SIG-M5 treated with dmso at 0.1 percent for 504 hours (cell line): Measurements from ENCODE around the gene PIEZO2.
"Not testable (repeated sequence)": the region's sequence is repeated elsewhere in the genome, so short reads cannot be mapped to it uniquely, and the experiment has no call there.

Experiments
- DNase-seq: peaks from one replicate; lab custom pipeline; 2025; ENCODE audit not compliant: unreplicated experiment; lab: John Stamatoyannopoulos, UW

Gene PIEZO2

DNA sequence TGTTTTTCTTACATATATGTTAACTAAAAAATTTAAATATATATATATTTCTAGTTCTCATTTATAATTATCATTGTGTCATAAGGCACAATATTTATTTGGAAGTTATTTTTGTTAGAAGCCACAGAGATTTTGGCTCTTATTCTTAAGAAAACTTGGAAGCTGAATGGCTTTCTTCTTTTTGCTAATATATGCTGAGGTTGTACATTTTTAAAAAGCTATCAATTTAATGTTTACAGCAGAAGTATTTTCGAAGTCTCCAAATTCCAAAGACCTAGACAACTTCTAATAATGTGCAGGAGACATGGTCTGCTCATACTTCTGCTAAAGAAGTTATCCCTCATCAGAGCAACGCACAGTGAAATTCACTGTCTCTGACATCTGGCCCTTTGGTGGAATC lies 3.7 kb upstream of the PIEZO2 start:
- no peak for DNase-seq

DNA sequence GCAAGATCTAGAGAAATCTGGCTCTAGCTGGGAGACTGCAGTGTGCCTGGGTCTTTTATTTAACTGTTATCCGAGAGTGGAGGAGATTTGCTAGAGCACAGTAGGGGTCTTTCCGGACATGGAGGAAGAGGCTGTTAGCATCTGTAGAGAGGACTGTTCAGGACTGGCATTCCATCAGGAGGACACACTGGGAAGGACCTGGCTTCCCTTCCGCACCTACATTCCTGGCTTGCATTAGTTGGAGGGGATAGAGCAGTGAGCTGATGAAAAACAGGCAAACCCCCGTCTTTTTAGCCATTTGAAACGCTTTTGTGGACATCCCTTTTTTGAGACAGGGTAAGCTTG lies 874 bp upstream of the PIEZO2 start:
- DNase-seq, result no peak

DNA sequence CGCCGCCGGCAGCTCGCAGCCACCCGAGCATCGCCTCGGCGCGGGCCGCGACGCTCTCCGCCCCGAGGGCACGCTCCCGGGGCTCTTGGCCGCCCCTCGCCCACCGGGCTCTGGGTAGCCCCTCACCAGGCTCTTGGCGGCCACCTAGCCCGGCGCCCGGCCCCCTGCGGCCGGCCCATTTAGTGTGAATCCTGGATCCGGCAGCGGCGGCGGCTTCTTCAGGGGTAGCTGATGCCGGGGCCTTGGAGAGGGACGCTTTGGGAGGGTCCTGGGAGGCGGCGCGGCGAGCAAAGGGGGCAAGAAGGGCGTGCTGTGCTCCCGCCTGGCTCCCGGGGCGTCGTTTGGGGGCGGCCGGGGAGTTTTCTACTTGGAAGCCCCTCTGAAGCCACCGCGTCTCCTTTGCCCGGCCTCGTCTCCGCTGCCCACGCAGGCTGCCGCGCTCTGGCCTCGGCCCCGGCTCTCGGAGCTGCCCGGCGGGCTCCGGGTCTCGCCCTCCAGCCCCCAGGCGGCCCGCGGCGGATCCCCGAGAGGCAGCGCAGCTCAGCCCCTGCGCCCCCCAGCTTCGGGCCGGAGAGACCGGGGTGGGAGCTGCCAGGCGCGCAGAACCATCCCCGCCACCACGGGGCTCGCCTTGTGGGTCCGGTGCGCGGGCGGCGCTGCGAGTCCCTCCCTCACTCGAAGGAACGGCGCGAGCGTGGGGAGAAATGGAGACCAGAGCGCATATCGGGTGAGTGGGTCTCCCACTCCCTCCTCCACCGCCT lies 509 bp downstream of the PIEZO2 start:
- DNase-seq, result no peak

DNA sequence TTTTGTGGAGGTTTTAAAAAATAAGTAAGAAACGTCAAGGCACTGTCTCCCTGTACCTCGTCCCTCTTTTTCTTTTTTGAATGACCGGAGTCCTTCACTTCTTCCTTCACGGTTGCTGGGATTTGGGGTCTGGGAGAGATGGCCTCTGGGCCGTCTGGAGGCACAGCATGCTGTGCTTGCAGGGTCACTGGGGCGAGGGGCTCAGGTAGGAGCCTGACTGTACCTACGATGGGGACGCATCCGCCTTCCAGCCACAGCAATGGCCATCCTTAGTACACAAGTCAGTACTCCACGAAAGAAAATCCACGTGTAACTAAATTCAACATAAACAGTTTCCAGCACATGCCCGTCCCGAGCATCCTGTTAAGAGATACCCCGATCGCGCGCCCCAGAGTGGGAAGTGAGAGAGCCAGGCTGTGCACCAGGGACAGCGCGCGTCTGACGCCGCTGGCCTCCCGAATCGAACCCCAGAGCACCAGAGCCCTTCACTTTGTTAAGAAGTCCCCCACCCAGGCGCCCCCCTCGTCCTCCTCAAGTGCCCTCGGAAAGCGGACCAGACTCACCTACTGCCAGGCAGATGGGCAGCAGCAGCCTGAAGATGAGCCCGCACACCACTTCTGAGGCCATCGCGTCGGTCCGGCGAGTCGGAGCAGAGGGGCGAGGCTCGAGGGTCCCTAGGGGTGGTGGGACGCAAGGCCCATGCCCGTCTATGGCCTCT lies 1.2 kb downstream of the PIEZO2 start:
- no peak for DNase-seq

DNA sequence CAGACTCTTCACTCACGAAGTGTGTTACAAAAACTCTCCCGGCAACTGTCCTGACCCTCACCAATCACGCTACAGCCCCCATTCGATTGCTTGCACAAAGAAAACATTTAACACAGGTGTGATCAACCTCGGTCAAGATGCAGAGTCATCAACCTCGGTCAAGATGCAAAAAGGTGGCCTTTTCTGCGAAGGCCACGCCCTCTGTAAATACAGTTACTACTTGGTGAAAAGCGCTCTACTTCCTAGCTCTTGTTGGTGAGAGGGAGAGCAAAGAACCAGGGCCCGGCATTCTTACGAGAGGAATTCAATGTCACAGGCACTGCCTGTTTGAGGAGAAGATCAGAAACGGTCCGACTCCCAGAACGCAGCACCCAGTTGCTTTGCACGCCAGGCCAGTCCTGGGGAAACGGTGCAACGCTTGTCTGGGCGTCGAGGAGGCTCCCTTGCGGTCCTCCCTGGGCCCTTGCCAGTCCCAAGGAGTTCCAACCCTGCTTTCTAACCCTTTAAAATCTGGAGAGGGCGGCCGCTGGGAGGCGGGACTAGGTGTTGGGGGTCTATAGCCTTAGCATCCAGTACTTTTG lies 1.9 kb downstream of the PIEZO2 start:
- DNase-seq, result no peak

DNA sequence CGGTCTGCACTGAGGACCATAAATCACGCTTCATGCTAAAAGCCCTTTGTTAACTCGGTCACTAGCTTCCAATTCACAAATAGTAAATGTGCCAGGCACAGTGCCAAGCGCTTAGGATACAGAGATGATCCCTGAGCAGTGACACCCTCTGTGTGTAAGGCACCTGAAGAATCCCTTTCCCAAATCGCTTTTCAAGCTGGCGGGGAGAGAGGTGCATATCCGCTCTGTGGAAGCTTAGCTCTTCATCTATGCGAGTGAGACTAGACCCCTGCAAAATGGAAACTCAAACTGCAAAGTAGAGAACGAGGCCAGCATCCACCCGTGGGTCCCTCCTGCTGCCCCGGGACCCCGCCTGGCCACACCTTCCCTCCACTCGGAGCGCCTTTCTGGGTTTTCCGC lies 2.4 kb downstream of the PIEZO2 start:
- DNase-seq, result no peak

DNA sequence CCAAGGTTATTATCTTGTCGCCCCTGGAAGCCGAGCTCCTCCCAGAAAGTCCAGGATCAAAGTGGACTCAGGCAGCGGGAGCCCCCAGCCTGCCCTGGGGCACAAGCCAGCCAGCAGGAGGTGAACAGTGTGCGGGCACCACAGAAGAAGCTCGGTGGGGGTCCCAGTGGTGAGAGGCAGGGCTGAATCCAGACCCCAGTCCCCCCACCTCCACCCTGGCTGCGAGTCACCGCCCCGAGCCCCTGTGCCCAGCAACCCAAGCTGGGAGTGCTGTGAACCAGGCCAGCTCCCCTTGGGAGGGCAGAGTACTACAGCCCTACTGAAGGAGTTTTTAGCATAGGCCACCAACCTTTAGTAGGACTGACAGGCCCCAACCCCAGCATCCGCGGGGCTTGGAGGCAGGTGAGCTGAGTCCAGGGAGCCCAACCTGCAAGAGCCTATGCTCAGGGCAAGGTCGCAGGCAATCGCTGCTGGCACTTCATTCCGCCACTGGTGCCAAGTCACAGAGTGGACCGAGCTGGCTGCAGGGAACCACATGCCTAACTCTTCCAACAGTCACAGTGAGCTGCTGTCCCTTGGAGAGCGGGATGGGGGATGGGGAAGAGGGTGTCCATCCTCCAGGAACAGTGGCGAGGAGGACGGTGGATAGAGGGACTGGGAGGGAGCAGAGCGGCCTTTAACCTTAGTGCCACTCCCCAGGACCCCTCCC lies 3.0 kb downstream of the PIEZO2 start:
- no peak for DNase-seq

DNA sequence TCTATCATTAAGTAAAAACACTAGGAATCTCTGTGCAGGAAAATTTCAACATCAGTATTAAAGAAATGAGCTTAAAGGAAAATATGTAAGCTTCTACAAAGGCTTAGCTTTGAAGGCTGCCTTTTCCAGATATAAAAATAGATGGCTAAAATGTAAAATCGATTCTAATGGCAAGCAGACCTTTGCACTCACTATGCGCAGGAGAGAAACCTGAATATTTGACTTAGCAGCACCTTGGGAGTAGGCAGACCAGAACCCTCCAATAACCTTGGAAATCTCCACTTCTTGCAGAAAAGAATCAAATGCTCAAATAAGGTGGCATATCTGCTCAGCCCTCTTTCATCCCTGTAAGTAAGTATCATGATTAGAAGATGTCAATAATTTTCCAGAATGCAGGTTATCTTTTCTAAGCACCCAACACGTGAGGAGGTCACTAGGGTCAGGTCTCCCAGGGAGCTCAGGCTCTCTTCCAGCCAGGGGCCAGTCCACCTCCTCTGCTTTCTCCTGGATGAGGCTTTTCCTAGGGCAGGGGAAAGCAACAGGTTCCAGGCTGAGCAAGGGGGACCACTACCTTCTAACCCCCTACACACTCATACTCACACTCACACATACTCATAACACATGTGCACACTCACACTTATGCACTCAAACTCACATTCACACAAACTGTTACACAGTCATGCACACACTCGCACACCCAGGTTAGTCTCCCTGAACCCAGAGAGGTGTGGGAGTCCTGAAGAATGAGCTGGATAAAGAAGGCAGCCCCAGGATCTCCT lies 3.8 kb downstream of the PIEZO2 start:
- DNase-seq, result no peak

DNA sequence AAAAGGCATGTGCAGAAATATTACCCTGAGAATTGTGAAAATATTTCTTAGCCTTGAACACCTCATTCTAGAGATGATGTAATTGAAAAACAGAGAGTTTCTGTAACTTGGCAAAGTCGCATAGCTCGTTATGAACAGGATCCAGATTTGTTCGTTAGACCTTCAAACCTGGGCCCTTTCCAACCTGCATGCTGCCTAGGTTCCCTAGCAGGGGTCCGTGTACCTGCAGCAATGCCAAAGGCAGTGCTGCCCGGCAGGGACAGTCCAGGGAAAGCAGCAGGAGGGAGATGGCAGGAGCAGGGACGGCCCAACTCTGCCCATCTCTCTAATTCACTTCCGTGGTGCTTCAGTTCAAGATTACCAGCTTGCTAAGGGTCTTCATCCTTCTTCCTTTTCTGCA lies 12.0 kb downstream of the PIEZO2 start:
- DNase-seq, result no peak

DNA sequence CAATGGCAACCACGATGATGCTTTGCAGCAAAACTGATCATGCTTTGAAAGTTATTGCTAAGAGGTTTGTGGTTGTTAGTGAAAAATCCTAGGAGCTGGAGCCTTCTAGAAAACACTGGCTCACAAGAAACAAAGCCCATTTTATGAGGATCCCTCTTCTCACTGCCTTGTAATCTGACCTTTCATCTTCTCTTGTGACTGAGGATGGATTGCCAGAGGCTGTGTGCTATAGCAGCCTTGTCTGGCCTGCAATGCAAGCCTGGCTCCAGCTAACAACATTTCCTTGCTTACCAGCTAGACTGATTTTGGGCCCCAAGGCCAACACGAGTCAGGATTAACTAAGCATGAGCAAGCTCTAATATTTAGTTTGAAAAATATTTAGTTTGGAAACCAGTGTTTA lies 13.1 kb downstream of the PIEZO2 start:
- DNase-seq, result peak; percentile 0

DNA sequence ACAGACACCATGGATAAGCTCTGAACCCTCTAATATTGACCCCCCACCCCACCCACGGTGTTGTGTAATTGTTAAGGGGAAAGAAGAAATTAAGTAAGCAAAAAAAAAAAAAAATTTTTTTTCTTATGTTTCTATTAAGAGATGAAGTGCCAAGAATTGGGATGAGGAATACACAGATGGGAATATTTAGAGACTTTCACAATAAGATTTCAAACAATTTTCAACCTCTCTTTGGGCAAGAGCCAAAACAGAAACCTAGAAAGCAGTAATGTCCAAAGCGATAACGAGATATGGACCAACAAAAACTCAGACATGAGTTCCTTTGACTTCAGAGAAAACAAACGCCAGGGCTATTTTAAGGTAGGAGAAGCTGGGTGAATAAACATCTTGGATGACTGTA lies 14.4 kb downstream of the PIEZO2 start:
- DNase-seq, result no peak

DNA sequence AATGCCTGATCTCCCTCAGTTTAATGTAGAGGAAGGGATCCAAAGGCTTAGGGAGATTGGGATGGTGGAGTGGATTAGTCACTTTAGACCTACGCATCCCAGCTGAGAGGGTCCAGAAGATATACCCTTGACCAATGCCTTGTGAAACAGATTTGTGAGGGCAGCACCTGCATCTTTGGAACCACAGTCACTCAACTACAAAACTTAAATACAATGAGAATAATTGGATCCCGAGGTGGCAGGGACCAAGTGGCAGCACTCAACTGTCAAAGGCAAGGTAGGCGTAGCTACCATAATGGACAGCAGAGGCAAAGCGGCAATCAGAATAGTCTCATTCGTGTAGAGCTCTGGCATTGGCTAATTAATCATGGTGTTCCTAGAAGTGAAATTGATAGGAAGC lies 20.3 kb downstream of the PIEZO2 start:
- DNase-seq, result not testable (repeated sequence)

DNA sequence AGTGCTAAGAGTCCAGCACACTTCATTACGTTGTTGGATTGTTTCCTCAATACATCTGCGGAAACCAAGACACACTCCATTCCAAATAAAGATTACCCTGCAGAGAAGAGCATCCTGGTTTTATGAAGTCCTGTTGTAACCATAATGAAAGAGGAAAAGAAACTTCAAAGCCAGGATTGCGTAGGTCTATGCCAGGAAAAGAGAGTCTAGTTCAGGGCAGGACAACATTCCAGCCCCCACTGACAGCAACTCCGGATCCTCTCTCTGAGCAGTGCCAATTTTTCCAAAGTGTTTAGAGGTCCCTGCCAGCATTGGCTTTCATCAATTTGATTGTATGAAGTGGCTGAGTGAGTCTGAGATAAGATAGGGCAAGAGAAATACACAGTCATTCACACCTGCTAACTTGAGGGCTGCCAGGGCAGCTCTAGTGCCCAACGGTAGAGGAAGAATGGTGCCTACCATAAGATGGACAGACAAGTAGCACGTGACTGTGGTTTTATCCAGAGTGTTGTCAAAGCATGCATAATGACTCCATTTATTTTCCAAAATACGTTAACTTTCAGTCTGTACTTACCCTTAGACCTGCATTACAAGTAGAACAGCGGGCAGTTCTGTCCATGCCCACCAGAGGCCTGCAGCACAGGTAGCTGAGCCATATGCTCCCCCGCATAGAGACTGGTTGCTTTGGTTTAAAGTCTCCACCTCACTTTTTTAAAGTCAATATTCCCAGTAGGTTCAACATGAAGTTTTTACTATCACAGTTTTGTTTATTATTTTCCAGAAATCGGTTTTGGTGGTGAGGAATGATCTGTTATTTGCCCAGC lies 23.7 kb downstream of the PIEZO2 start:
- no peak for DNase-seq

DNA sequence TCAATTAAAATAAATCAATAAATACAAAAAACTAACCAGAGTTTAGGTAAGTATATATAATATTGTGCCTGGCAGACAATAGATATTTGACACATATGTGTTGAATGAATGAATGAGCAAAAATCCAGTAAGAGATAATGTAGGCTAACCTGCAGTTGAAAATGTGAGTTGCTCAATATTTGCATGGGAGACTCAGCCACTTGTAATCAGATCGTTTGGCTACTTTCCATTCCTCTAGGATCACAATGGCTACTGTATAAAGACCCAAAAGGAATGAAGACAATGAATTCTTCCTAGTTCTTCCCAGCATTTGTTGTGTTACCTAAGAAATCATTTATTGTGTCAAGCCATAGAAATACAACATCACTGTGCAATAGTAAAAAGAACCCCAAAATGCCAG lies 25.3 kb downstream of the PIEZO2 start:
- no peak for DNase-seq

DNA sequence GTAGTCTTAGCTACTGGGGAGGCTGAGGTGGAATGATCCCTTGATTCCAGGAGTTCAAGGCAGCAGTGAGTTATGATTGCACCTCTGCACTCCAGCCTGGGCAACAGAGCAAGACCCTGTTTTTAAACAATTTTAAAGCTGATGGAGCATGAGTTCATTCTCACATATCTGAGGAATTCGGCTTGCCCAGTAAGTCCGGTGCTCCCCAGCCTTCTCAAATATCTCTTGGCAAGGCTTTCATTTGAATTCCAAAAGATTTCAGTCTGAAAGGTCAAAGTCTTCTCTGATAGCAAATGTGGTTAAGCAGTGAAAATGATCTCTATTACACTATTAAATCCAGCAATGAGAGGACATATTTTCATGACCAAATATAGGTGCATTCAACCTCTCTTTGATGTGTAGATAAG lies 27.9 kb downstream of the PIEZO2 start:
- no peak for DNase-seq

DNA sequence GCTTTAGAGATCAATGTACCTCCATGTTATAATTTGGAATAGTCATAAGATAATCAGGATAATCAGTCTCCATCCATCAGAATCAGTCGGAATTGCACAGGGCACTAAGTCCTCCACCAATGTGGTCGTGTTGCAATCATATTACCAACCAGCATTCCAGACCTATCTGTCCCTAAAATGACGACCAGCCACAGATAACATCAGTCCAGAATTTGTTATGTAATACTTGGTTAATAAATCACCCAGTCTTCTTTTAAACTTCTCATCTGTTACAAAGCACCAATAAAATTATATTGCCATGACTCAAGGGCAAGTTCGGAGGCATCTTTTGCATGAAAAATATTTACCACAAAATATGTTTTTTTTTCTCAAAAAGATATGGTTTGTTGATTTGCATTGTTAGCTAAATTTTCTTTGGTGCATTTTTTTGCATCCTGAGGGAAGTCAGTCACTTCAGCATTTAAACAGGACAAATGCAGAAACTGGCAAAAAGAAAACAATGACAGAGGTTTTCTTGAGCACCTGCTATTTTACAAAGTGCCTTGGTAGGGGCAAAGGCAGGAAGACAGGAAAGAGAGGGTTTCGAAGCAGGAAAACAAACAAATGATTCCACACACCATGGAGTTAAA lies 29.3 kb downstream of the PIEZO2 start:
- DNase-seq, result no peak

DNA sequence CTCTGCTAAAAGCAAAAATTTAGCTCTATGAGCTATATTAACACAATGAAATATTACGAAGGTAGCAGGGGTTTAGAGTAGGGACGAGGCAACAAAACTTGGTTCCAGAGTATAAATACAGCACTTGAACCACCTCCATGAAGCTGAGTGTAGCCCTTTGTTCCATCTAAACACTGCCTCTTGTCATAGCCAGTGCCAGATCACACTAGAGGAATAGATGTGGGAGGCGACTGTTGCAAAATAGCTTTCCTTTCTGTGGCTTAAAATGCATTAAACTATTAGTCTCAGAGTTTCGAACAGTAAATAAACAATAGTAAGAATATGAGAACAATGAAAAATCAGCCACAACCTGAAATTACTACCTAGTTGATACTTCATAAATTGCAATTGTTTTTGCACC lies 29.8 kb downstream of the PIEZO2 start:
- no peak for DNase-seq

DNA sequence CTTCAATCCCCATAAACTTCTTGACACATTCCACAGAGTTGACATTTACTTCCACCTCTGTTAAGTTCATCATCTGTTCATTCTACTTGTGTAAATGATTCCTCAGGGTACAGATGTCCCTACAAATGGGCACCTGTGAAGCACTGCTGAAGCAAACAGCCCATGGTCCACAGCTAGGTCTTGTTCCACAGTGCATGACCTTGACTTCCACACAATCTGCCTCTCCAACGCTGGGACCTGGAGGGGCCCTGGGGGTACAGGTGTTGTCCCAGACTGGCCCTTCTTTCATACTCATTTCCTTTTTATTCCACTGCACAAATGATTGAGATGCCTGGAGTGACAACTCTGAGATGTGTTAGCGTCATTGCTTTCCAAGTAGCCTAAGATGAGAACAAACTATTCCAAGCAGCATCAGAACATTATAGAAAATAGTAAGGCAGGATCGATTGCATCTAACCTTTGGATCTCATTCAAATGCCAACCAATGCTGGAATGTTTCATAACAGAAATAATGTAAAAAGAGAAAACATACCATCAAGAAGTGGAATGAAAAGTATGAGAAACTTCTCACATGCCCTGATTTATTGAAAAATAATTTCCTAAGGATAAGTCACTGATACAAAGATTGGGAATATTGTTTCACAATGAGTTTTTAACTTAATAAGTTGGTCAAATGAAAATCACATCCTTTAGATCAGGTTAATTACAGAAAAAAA lies 31.2 kb downstream of the PIEZO2 start:
- no peak for DNase-seq

DNA sequence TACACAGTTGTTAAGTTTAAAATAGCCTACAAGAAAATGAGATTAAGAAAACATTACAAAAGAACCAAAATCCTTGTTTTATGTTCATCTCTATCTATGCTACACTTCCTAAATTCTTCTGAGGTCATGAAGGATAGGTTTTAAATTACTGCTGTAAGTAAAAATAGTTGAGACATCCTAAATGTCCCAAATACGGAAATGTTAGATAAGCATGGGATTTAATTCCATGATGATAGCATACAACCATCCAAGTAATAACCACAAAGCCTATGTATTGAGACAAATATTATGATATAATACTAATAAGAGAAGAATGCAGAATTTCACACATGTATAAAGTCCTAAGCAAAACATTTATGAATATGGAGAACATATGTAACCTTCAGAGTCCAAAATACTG lies 34.1 kb downstream of the PIEZO2 start:
- DNase-seq, result no peak
